Keratinocyte (primary cell): ENCODE data around the gene KIAA1191. TPM values are rescaled to one million over a fixed set of nuclear protein-coding genes. Genes with fewer than 3 reads are reported as not detected.

Source experiments
- DNase-seq: peaks from one replicate; pipeline ENCODE4 v3.0.0-alpha.2; 2011; ENCODE audit warnings: low read depth, missing footprints, low spot score
- FAIRE-seq: peaks from 2 replicates; lab custom pipeline; 2011; peaks lifted over from hg19 to GRCh38; lab: Jason Lieb, UNC
- H2AFZ ChIP-seq: 2 replicates; pipeline ENCODE4 v1.6.0; 2012; ENCODE audit warnings: low read length, control low read depth, inconsistent platforms; ENCODE audit not compliant: control insufficient read depth
- H3K27ac ChIP-seq: 2 replicates; pipeline ENCODE4 v1.5.1; 2011; ENCODE audit warnings: low read length; ENCODE audit not compliant: control insufficient read depth, insufficient read depth
- H3K27me3 ChIP-seq: 3 replicates; pipeline ENCODE4 v1.6.0; 2011; ENCODE audit warnings: low read length; ENCODE audit not compliant: control insufficient read depth, insufficient read depth; ENCODE audit errors: extremely low read depth
- H3K36me3 ChIP-seq, 2 experiments: 2 replicates in 1 of 2; 3 replicates in 1 of 2; pipeline ENCODE4 v1.5.1; 2011; ENCODE audit warnings: low read length in 2 of 2, mild to moderate bottlenecking in 1 of 2; ENCODE audit not compliant: control insufficient read depth in 2 of 2, insufficient read depth in 2 of 2; ENCODE audit errors: extremely low read depth in 1 of 2
- H3K4me1 ChIP-seq: 3 replicates; pipeline ENCODE4 v1.5.1; 2011; ENCODE audit warnings: low read length; ENCODE audit not compliant: control insufficient read depth, insufficient read depth; ENCODE audit errors: extremely low read depth
- H3K4me2 ChIP-seq: 3 replicates; pipeline ENCODE4 v1.6.0; 2011; ENCODE audit warnings: low read depth, low read length; ENCODE audit not compliant: control insufficient read depth, insufficient read depth; ENCODE audit errors: extremely low read depth
- H3K4me3 ChIP-seq, 3 experiments: fragments of 200-600 bp in 1 of 3; sonication (generic) in 1 of 3; 2 replicates in 2 of 3; 3 replicates in 1 of 3; pipeline ENCODE4 v1.5.1; 2011 to 2016; ENCODE audit warnings: low read length in 3 of 3, mild to moderate bottlenecking in 3 of 3, control low read depth in 2 of 3, inconsistent platforms in 1 of 3, low read depth in 1 of 3, mixed read lengths in 1 of 3, mixed run types in 1 of 3, moderate library complexity in 1 of 3; ENCODE audit not compliant: control insufficient read depth in 2 of 3, insufficient read depth in 2 of 3; ENCODE audit errors: extremely low read depth in 1 of 3
- H3K79me2 ChIP-seq: 2 replicates; pipeline ENCODE4 v1.6.0; 2012; ENCODE audit warnings: low read length; ENCODE audit not compliant: control insufficient read depth, insufficient read depth
- H3K9ac ChIP-seq: 3 replicates; pipeline ENCODE4 v1.6.0; 2011; ENCODE audit warnings: low read length; ENCODE audit not compliant: control insufficient read depth, insufficient read depth; ENCODE audit errors: extremely low read depth
- H3K9me1 ChIP-seq: 3 replicates; pipeline ENCODE4 v1.6.0; 2011; ENCODE audit warnings: low read length; ENCODE audit not compliant: control insufficient read depth, insufficient read depth; ENCODE audit errors: extremely low read depth
- H3K9me3 ChIP-seq: 2 replicates; pipeline ENCODE4 v1.5.1; 2012; ENCODE audit warnings: low read depth, low read length; ENCODE audit not compliant: control insufficient read depth
- H4K20me1 ChIP-seq: 3 replicates; pipeline ENCODE4 v1.6.0; 2011; ENCODE audit warnings: low read length; ENCODE audit not compliant: control insufficient read depth, insufficient read depth; ENCODE audit errors: extremely low read depth
- CTCF ChIP-seq, 3 experiments: IDR thresholded peaks in 1 of 3; conservative IDR thresholded peaks in 1 of 3; optimal IDR thresholded peaks in 1 of 3; 2 replicates in 2 of 3; 3 replicates in 1 of 3; pipeline versions ENCODE3 to v1.5.1; 2011; ENCODE audit warnings: low read length in 3 of 3, mild to moderate bottlenecking in 3 of 3, moderate library complexity in 2 of 3, control low read depth in 1 of 3, inconsistent platforms in 1 of 3; ENCODE audit not compliant: insufficient read depth in 2 of 3; ENCODE audit errors: extremely low read depth in 1 of 3
- EZH2 ChIP-seq: IDR thresholded peaks from one replicate; pipeline ENCODE4 v1.6.1; 2012; ENCODE audit warnings: inconsistent platforms, mild to moderate bottlenecking, low read length, moderate library complexity
- dilution Hi-C: fragments of 300-500 bp; cut with MboI; formaldehyde crosslinking; loops from one replicate; pipeline ENCODE4 v1.7.0; 2020; ENCODE audit warnings: low sequenced_read_pairs; ENCODE audit not compliant: extremely low pct_ligation_motif_present
- polyA plus RNA-seq, 5 experiments: library from polyadenylated mRNA; depleted of rRNA in 3 of 5; stranded (reverse) in 3 of 5; stranded (forward) in 1 of 5; unstranded in 1 of 5; fragments of >200 nt; gene quantifications; 1 replicate in 1 of 5; 2 replicates in 3 of 5; 3 replicates in 1 of 5; pipeline versions ENCODE4 v1.2.1 to v1.2.3, GENCODE V29; 2011 to 2012; ENCODE audit warnings: missing spikeins in 2 of 5, low read depth in 1 of 5, low replicate concordance in 1 of 5

The KIAA1191 gene
- polyA plus RNA-seq, 1 donor (not counting 4 experiments of a cell fraction or from before 2014, with no cell fraction given), result 100 TPM

GRCh38 chr5:176384366-176384930, 22.9 kb upstream of the KIAA1191 start:
- dilution Hi-C loops, result no loop called here
- peaks cover 6% of the 10 kb centered on the region for H4K20me1 ChIP-seq
- no peak for TF ChIP-seq EZH2
- TF ChIP-seq CTCF (optimal IDR thresholded peaks at IDR 0.05 in 1 of 3, IDR thresholded peaks at IDR 0.05 in 1 of 3, conservative IDR thresholded peaks at IDR 0.05 in 1 of 3; ENCODE audit: extremely low read depth in 1 of 3, insufficient read depth in 2 of 3, low read length in 3 of 3), result no peak
- peaks cover 35% of the 10 kb centered on the region for H3K79me2 ChIP-seq
- H3K4me3 ChIP-seq, result no peak overlapping the region
- H3K9me1 ChIP-seq, result no peaks in the 10 kb centered on the region
- no peak overlapping the region for H3K27ac ChIP-seq
- no peak overlapping the region for H3K4me2 ChIP-seq
- FAIRE-seq (no peak), DNase-seq (no peak)
- no peak overlapping the region for H3K9ac ChIP-seq
- H3K4me1 ChIP-seq, result peaks cover 15% of the 10 kb centered on the region
- H3K9me3 ChIP-seq, result no peaks in the 10 kb centered on the region
- no peaks in the 10 kb centered on the region for H3K27me3 ChIP-seq
- peaks cover 41 to 54% of the 10 kb centered on the region in 2 experiments for H3K36me3 ChIP-seq
- no peak overlapping the region for H2AFZ ChIP-seq

- no peaks in the 10 kb centered on the region for H3K9me3 ChIP-seq
- peaks cover 13% of the 10 kb centered on the region for H3K4me1 ChIP-seq
- no peaks in the 10 kb centered on the region for H3K9me1 ChIP-seq
- H4K20me1 ChIP-seq, result peaks cover 6% of the 10 kb centered on the region
- no peak overlapping the region for H2AFZ ChIP-seq
- peaks cover 35% of the 10 kb centered on the region for H3K79me2 ChIP-seq
- H3K36me3 ChIP-seq, result peaks cover 41 to 54% of the 10 kb centered on the region in 2 experiments
- H3K4me2 ChIP-seq, result no peak overlapping the region
- H3K27ac ChIP-seq, result no peak overlapping the region
- FAIRE-seq (no peak), DNase-seq (no peak)
- TF ChIP-seq EZH2, result no peak
- TF ChIP-seq CTCF (optimal IDR thresholded peaks at IDR 0.05 in 1 of 3, IDR thresholded peaks at IDR 0.05 in 1 of 3, conservative IDR thresholded peaks at IDR 0.05 in 1 of 3; ENCODE audit: extremely low read depth in 1 of 3, insufficient read depth in 2 of 3, low read length in 3 of 3), result no peak
- no peak overlapping the region for H3K9ac ChIP-seq
- dilution Hi-C loops, result no loop called here
- H3K4me3 ChIP-seq, result no peak overlapping the region
- H3K27me3 ChIP-seq, result no peaks in the 10 kb centered on the region
These were observed 22.4 kb upstream of the KIAA1191 start for GRCh38 chr5:176383961-176384360.
